Uterus (tissue), 4 donors: ENCODE measurements around the gene PMF1. TPM values are rescaled to one million over a fixed set of nuclear protein-coding genes. Genes with fewer than 3 reads are reported as not detected.
"Not testable (repeated sequence)": the region's sequence is repeated elsewhere in the genome, so short reads cannot be mapped to it uniquely, and the experiment has no call there.

Experiments used
- DNase-seq, 2 donors: peaks; one replicate each; pipeline ENCODE4 v3.0.0-alpha.2; 2019 to 2020
- H3K27ac ChIP-seq, 2 donors: fragments of 200-600 bp; sonication (generic); 1 replicate in 1 of 2; 2 replicates in 1 of 2; pipeline ENCODE4 v1.5.1; 2016 to 2018
- H3K27me3 ChIP-seq, 2 donors: fragments of 200-600 bp; sonication (generic); one replicate each; pipeline ENCODE4 v1.5.1; 2018 to 2019; ENCODE audit warnings: control low read depth in 1 of 2
- H3K36me3 ChIP-seq, 2 donors: fragments of 200-600 bp; sonication (generic); one replicate each; pipeline ENCODE4 v1.5.1; 2019; ENCODE audit warnings: control low read depth in 1 of 2
- H3K4me1 ChIP-seq, 2 donors: fragments of 200-600 bp; sonication (generic); one replicate each; pipeline ENCODE4 v1.5.1; 2018 to 2019; ENCODE audit warnings: control low read depth in 1 of 2
- H3K4me3 ChIP-seq, 2 donors: fragments of 200-600 bp; sonication (generic); 1 replicate in 1 of 2; 2 replicates in 1 of 2; pipeline ENCODE4 v1.5.1; 2018 to 2019; ENCODE audit warnings: mild to moderate bottlenecking in 1 of 2
- H3K9me3 ChIP-seq, 2 donors: fragments of 200-600 bp; sonication (generic); one replicate each; pipeline ENCODE4 v1.5.1; 2019; ENCODE audit warnings: control low read depth in 1 of 2
- POLR2A ChIP-seq, 2 donors: fragments of 450-650 bp; IDR thresholded peaks; one replicate each; pipeline ENCODE4 v1.6.1; 2016; ENCODE audit warnings: antibody characterized with exemption in 2 of 2, mild to moderate bottlenecking in 1 of 2, moderate library complexity in 1 of 2
- intact Hi-C: fragments of 100-400 bp; cut with DNase I; formaldehyde crosslinking; loops from one replicate; pipeline ENCODE4 v1.15.1; 2023; ENCODE audit warnings: low total_unique reads
- total RNA-seq, 4 donors: library from RNA; depleted of rRNA in 3 of 4; stranded (reverse); fragments of >200 nt in 3 of 4; gene quantifications; one replicate each; pipeline versions ENCODE4 v1.1.0 to v1.2.4, GENCODE V29; 2014 to 2023
- TF ChIP-seq, protein P1 (sequence below), 4 experiments: fragments of 200-600 bp in 2 of 4; fragments of 450-650 bp in 2 of 4; sonication (generic) in 2 of 4; IDR thresholded peaks; one replicate each; pipeline ENCODE4 v1.5.1; 2016 to 2019; ENCODE audit warnings: antibody characterized with exemption in 4 of 4, mild to moderate bottlenecking in 2 of 4, moderate library complexity in 1 of 4
- donor health status: DM: yes; HTN: yes; CAD: no.

The PMF1 gene
- total RNA-seq, 4 donors from 2014 or later = 45.2 to 61.3 (median 46.0) TPM

DNA sequence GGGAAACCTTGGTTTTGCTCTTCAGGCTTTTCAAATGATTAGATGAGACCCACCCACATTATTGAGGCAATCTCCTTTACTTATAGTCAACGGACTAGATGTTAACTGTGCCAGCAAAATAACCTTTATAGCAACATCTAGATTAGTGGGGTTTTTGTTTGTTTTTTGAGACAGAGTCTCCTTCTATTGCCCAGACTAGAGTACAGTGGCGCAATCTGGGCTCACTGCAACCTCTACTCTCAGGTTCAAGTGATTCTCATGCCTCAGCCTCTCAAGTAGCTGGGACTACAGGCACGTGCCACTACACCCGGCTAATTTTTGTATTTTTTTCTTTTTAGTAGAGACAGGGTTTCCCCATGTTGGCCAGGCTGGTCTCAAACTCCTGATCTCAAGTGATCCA is 22.5 kb upstream of the PMF1 start:
- H3K9me3 ChIP-seq, H3K27ac ChIP-seq, DNase-seq, H3K27me3 ChIP-seq, H3K36me3 ChIP-seq, H3K4me3 ChIP-seq, intact Hi-C loops, H3K4me1 ChIP-seq: not testable (repeated sequence)

DNA sequence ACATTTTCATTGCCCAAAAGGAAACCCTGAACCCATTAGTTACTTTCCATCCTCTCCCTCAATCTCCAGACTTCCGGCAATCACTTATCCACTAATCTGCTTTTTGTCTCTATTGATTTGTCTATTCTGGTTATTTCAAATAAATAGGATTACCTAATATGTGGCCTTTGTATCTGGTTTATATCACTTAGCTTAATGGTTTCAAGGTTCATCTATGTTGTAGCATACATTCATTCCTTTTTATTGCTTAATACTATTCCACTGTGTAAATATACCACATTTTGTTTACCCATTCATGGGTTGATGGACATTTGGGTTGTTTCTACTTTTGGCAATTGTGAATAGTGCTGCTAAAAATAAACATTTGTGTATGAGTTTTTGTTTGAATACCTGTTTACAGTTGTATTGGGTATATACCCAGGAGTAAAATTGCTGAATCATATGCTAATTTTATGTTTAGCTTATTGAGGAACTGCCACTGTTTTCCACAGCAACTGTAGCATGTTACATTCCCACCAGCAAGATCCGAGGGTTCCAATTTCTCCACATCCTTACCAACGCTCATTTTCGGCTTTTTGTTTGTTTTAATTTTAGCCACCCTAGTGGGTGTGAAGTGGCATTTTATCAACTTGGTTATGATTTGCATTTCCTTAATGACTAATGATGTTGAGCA is 21.4 kb upstream of the PMF1 start:
- H3K27me3 ChIP-seq = no peaks in the 10 kb centered on the region
- intact Hi-C loops = no loop called here

DNA sequence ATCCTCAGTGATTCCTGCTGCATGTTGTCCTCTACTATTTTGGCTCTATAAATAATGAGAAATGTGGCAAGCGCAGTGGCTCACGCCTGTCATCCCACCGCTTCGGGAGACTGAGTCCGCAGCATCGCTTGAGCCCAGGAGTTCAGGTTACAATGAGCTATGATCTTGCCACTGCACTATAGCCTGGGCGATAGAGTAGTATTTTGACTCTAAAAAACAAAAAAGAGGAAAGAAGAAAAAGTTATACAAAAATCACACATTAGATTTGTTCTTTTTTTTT is 19.7 kb upstream of the PMF1 start:
- intact Hi-C loops = no loop called here
- Histone ChIP-seq H3K4me1 (peaks cover 0 to 4% of the 10 kb centered on the region in 2 donors), H3K9me3 (no peaks in the 10 kb centered on the region), H3K36me3 (no peaks in the 10 kb centered on the region), H3K27ac (peak overlapping the region; percentile 73 to 76), H3K27me3 (no peaks in the 10 kb centered on the region), H3K4me3 (peak overlapping the region; percentile 73 to 80)
- TF ChIP-seq, protein P1, sequence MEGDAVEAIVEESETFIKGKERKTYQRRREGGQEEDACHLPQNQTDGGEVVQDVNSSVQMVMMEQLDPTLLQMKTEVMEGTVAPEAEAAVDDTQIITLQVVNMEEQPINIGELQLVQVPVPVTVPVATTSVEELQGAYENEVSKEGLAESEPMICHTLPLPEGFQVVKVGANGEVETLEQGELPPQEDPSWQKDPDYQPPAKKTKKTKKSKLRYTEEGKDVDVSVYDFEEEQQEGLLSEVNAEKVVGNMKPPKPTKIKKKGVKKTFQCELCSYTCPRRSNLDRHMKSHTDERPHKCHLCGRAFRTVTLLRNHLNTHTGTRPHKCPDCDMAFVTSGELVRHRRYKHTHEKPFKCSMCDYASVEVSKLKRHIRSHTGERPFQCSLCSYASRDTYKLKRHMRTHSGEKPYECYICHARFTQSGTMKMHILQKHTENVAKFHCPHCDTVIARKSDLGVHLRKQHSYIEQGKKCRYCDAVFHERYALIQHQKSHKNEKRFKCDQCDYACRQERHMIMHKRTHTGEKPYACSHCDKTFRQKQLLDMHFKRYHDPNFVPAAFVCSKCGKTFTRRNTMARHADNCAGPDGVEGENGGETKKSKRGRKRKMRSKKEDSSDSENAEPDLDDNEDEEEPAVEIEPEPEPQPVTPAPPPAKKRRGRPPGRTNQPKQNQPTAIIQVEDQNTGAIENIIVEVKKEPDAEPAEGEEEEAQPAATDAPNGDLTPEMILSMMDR (IDR thresholded peaks at IDR 0.05) = no peak
- DNase-seq = no peak

More for the DNA sequence above, 21.4 kb upstream of the PMF1 start:
- Histone ChIP-seq H3K9me3 (no peaks in the 10 kb centered on the region), H3K4me1 (peaks cover 0 to 4% of the 10 kb centered on the region in 2 donors), H3K36me3 (no peaks in the 10 kb centered on the region), H3K27ac (no peak overlapping the region), H3K4me3 (no peak overlapping the region)
- TF ChIP-seq POLR2A (IDR thresholded peaks at IDR 0.05) = no peak
- TF ChIP-seq, protein P1 (IDR thresholded peaks at IDR 0.05) = no peak
- no peak for DNase-seq

DNA sequence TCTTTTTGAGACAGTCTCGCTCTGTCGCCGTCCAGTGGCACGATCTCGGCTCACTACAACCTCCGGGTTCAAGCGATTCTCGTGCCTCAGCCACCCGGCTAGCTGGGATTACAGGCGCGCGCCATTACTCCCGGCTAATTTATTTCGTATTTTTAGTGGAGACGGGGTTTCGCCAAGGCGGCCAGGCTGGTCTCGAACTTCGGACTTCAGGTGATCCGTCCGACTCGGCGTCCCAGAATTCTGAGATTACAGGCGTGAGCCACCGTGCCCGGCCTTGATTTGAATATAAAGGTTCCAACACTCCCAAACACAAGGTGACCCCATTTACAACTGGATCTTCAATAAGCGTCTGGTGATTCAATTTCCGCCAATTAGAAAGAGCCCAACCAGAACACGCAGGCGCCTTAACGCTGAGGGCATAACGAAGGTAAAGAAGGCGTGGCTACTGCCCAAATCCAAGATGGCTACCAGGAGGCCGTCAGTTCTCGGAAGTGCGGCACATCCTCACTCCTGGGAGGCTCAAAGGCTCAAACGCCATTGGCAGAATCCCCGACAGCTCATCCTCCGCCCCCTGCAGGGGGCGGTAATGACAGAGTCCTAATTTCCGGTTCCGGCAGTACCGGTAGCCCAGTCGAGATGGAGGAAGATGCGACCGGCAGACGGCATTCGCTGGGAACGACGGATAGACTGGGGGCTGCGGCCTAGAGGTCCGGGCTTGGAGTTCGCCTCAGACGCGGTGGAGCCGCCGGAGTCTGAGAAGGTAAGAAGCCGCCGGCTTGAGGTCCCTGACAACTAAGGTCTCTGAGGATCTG is 19.1 kb upstream of the PMF1 start, which contains the start of gene SLC25A44:
Gene SLC25A44, plus strand, starts transcription at position 617 of the 812 bp plus-strand sequence. CDS start 5,744 bp downstream, outside the sequence.
- H3K36me3 ChIP-seq = no peaks in the 10 kb centered on the region
- no peaks in the 10 kb centered on the region for H3K9me3 ChIP-seq
- H3K27me3 ChIP-seq = no peaks in the 10 kb centered on the region
- intact Hi-C loops = no loop called here
- H3K27ac ChIP-seq = peak within 1 kb of the TSS; percentile 76 to 77
- DNase-seq = peak; percentile 98 to 99
- peaks cover 0 to 4% of the 10 kb centered on the region in 2 donors for H3K4me1 ChIP-seq
- peak within 1 kb of the TSS; percentile 73 to 80 for H3K4me3 ChIP-seq
- TF ChIP-seq, protein P1 (IDR thresholded peaks at IDR 0.05) = peak; percentile 43 to 66 (median 55)
- peak; percentile 60 to 63 for TF ChIP-seq POLR2A (IDR thresholded peaks at IDR 0.05)

DNA sequence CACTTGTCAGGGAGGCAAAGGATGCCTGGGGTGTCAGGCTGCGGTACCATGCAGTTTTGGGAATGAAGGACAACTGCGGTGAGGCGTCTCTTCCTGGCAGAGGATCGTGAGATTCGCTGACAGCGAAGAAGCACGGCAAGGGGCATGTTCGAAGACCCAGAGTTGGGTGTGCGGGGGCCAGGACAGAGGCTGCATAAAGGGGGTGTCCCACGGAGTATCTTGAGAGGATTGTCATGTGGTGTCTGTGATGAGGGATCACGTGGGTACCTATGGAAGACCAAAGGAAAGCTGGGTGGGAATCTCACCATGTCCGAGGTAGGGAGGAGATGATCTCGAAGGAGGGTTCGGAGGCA is 18.5 kb upstream of the PMF1 start:
- DNase-seq = no peak
- Histone ChIP-seq H3K36me3 (no peaks in the 10 kb centered on the region), H3K27ac (peak overlapping the region; percentile 76 to 77), H3K4me3 (peak overlapping the region; percentile 73 to 80), H3K9me3 (no peaks in the 10 kb centered on the region), H3K27me3 (no peaks in the 10 kb centered on the region), H3K4me1 (peaks cover 0 to 4% of the 10 kb centered on the region in 2 donors)
- no peak for TF ChIP-seq POLR2A (IDR thresholded peaks at IDR 0.05)
- TF ChIP-seq, protein P1 (IDR thresholded peaks at IDR 0.05) = no peak
- intact Hi-C loops = no loop called here
